Calu3 (cell line): ENCODE data around the gene SCAANT1. TPM values are rescaled to one million over a fixed set of nuclear protein-coding genes. Genes with fewer than 3 reads are reported as not detected.

Experiments used
- BruUV-seq: library from RNA; stranded (reverse); fragments of 400-500 nt; replicated peaks from 2 replicates; lab custom pipeline; 2021; lab: Mats Ljungman, UMichigan
- CTCF ChIA-PET: fragments of 300-600 bp; sonication (Branson Sonifier 250); formaldehyde crosslinking; loops from one replicate; lab custom pipeline; 2022; ENCODE audit warnings: antibody characterized with exemption; lab: Charles Lee
- DNase-seq: peaks from one replicate; pipeline ENCODE4 v3.0.0; 2022
- H3K27ac Mint-ChIP-seq: one replicate; pipeline ENCODE4 v1.8.0; 2022; ENCODE audit warnings: mixed read lengths; ENCODE audit not compliant: unreplicated experiment
- H3K27me3 Mint-ChIP-seq: one replicate; pipeline ENCODE4 v1.8.0; 2022; ENCODE audit warnings: mixed read lengths; ENCODE audit not compliant: unreplicated experiment
- H3K36me3 Mint-ChIP-seq: one replicate; pipeline ENCODE4 v1.8.0; 2022; ENCODE audit warnings: mild to moderate bottlenecking, moderate library complexity, mixed read lengths; ENCODE audit not compliant: insufficient read depth, unreplicated experiment
- H3K4me1 Mint-ChIP-seq: one replicate; pipeline ENCODE4 v1.8.0; 2022; ENCODE audit warnings: mild to moderate bottlenecking, low read depth, mixed read lengths; ENCODE audit not compliant: unreplicated experiment
- H3K4me3 Mint-ChIP-seq: one replicate; pipeline ENCODE4 v1.8.0; 2022; ENCODE audit warnings: mild to moderate bottlenecking, low read depth, moderate library complexity, mixed read lengths; ENCODE audit not compliant: unreplicated experiment
- H3K9me3 Mint-ChIP-seq: one replicate; pipeline ENCODE4 v1.8.0; 2022; ENCODE audit warnings: low read depth, mixed read lengths; ENCODE audit not compliant: unreplicated experiment
- intact Hi-C: fragments of 100-400 bp; cut with micrococcal nuclease; formaldehyde crosslinking; loops from one replicate; pipeline ENCODE4 v1.10.0; 2022; ENCODE audit not compliant: unreplicated experiment
- total RNA-seq: library from RNA; stranded (reverse); gene quantifications from 2 replicates; pipeline ENCODE4 v1.2.3, GENCODE V29; 2022
- TF ChIP-seq, protein P1 (sequence below): fragments of 200-600 bp; IDR thresholded peaks from one replicate; pipeline ENCODE4 v1.8.0; 2022; ENCODE audit warnings: antibody characterized with exemption; ENCODE audit not compliant: unreplicated experiment

The SCAANT1 gene
- total RNA-seq, 1 experiment from 2014 or later = not detected

DNA sequence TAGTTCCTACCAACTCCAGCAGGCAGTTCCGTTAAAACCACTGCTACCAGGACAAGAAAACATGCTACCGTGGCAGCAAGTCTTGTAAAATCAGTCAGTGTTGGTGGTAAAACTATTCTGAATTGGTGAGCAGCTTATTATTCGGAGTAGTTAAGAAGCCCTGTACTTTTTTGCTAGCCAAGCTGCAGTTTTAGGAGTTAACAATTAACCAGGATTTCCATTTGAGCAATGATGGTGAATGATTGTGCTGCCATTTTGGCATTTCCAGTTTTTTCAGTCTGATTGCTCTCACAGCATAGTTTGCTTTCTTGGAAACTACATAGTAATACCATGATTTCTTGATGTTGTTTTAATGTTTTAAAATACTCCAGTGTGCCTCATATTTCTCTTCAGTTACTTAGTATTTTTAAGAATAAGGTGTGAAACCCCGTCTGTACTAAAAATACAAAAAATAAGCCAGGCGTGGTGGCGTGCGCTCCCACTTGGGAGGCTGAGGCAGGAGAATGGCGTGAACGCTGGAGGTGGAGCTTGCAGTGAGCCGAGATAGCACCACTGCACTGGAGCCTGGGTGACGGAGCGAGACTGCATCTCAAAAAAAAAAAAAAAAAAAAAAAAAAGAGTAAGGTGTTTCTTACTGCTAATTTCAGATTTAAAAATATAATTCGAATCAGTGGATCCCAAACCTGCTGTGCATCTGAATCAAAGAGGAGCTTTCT is 43.8 kb upstream of the SCAANT1 start:
- H3K9me3 Mint-ChIP-seq = no peaks in the 10 kb centered on the region
- H3K27me3 Mint-ChIP-seq = no peaks in the 10 kb centered on the region
- no peak overlapping the region for H3K4me3 Mint-ChIP-seq
- intact Hi-C loops = no loop called here
- CTCF ChIA-PET = no interaction called here
- H3K36me3 Mint-ChIP-seq = peaks cover 19% of the 10 kb centered on the region
- TF ChIP-seq, protein P1, sequence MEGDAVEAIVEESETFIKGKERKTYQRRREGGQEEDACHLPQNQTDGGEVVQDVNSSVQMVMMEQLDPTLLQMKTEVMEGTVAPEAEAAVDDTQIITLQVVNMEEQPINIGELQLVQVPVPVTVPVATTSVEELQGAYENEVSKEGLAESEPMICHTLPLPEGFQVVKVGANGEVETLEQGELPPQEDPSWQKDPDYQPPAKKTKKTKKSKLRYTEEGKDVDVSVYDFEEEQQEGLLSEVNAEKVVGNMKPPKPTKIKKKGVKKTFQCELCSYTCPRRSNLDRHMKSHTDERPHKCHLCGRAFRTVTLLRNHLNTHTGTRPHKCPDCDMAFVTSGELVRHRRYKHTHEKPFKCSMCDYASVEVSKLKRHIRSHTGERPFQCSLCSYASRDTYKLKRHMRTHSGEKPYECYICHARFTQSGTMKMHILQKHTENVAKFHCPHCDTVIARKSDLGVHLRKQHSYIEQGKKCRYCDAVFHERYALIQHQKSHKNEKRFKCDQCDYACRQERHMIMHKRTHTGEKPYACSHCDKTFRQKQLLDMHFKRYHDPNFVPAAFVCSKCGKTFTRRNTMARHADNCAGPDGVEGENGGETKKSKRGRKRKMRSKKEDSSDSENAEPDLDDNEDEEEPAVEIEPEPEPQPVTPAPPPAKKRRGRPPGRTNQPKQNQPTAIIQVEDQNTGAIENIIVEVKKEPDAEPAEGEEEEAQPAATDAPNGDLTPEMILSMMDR = no peak
- BruUV-seq = no TSS peak
- peaks cover 36% of the 10 kb centered on the region for H3K4me1 Mint-ChIP-seq
- no peak overlapping the region for H3K27ac Mint-ChIP-seq
- no peak for DNase-seq

DNA sequence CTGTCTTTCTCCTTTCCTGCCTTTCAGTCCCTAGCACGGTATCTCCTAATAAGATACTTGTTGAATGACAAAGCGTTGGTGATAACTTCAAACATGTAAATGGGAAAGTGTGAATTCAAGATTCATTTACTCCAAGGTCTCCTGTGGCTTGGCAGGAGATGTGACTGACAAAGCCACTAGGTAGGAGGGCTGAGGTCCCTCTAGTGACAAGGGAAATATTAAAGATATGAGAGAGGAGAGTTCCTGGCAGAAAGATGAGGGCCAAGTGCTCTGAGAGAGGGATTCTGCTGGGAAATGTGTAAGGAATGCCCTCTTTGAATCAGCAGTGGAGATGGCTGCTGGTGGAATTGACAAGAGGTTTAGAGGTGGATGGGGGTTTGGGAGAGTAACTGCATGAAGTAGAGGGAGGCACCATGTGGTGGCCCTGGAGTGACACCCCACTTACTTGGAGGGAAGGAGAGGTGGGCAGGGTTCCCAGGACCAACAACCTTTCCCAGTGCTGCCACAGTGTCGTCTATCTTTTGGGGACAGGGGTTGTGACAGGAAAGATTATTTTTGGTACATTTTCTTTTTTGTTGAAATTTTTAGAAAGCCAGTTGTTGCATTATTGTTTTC is 43.0 kb upstream of the SCAANT1 start:
- no peaks in the 10 kb centered on the region for H3K9me3 Mint-ChIP-seq
- intact Hi-C loops = no loop called here
- peaks cover 15% of the 10 kb centered on the region for H3K36me3 Mint-ChIP-seq
- TF ChIP-seq, protein P1 = no peak
- no peak for DNase-seq
- peaks cover 30% of the 10 kb centered on the region for H3K4me1 Mint-ChIP-seq
- H3K27me3 Mint-ChIP-seq = no peaks in the 10 kb centered on the region
- CTCF ChIA-PET = no interaction called here
- no TSS peak for BruUV-seq
- H3K4me3 Mint-ChIP-seq = no peak overlapping the region
- H3K27ac Mint-ChIP-seq = no peak overlapping the region

GRCh38 chr3:63954182-63954581 is 42.0 kb upstream of the SCAANT1 start:
- H3K4me1 Mint-ChIP-seq = peaks cover 24% of the 10 kb centered on the region

GRCh38 chr3:63952248-63952594 is 40.0 kb upstream of the SCAANT1 start:
- Mint-ChIP-seq H3K9me3 (no peaks in the 10 kb centered on the region), H3K27ac (no peak overlapping the region)
- BruUV-seq = no TSS peak

More at GRCh38 chr3:63954182-63954581, 42.0 kb upstream of the SCAANT1 start:
- Mint-ChIP-seq H3K9me3 (no peaks in the 10 kb centered on the region), H3K27me3 (no peaks in the 10 kb centered on the region), H3K4me3 (no peak overlapping the region), H3K36me3 (peaks cover 15% of the 10 kb centered on the region), H3K27ac (no peak overlapping the region)
- intact Hi-C loops = loop anchor here (5.0 kb wide), 1 partner anchor 38 kb away; no protein-coding TSS in a partner anchor
- TF ChIP-seq, protein P1 = no peak
- BruUV-seq = no TSS peak
- CTCF ChIA-PET = no interaction called here
- no peak for DNase-seq

More at GRCh38 chr3:63952248-63952594, 40.0 kb upstream of the SCAANT1 start:
- intact Hi-C loops = loop anchor here (5.0 kb wide), 1 partner anchor 40 kb away; no protein-coding TSS in a partner anchor
- no peak for DNase-seq
- H3K4me1 Mint-ChIP-seq = peaks cover 24% of the 10 kb centered on the region
- H3K4me3 Mint-ChIP-seq = no peak overlapping the region
- no peaks in the 10 kb centered on the region for H3K27me3 Mint-ChIP-seq
- CTCF ChIA-PET = no interaction called here
- TF ChIP-seq, protein P1 = no peak
- H3K36me3 Mint-ChIP-seq = peaks cover 15% of the 10 kb centered on the region
